Endothelial cell of hepatic sinusoid (primary cell): ENCODE measurements around the gene ZNF277.

Experiments
- in situ Hi-C: cut with HindIII; loops from 2 replicates; pipeline ENCODE4 v1.10.0; 2017; ENCODE audit warnings: low sequenced_read_pairs

The ZNF277 gene

GRCh38 chr7:112206991-112207592, 597 bp downstream of the ZNF277 start:
- in situ Hi-C loops: no loop called here

DNA sequence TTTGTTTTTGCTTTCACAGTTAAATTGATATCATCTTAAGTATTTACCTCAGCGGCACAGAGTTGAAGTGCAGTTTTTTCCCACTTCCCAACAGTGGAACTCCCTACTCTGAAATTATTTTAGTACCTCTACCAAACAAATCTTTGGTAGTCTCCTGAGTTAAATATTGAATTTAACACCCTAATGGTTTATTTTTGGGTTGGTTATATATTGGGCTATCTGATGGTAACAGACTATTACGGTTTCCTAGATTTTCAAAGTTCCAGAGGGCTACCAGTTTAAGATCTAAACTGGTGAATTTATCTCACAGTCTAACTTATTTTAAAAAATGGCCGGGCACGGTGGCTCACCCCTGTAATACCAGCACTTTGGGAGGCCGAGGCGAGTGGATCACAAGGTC, 1.3 kb downstream of the ZNF277 start:
- in situ Hi-C loops: no loop called here

DNA sequence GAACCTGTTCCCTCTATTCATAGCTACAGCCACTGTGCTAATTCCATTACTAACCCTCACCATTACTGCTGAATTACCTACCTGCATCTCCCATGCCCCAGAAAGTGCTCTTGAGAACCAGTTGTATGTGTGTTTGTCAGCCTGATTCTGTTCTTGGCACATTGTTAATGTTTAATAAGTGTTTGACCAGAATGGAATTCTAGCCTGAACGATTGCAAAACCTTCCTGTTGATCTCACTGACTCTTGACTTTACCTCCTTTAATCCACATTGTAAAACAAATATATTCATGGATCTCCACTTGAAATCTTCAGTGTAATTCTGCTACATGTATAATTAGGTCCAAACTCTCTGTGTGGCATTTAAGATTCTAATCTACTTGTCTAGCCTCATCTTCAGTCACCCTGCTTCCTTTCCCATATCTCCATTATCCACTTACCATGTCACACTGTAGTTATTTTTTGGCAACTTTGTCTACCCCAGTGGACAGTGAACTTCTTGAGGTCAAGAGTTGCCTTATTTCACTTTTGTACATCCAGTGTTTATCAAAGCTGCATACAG, 4.9 kb downstream of the ZNF277 start:
- in situ Hi-C loops: loop anchor here (5.0 kb wide), 1 partner anchor 51 kb away; no protein-coding TSS in a partner anchor

- in situ Hi-C loops: loop anchor here (5.0 kb wide), 1 partner anchor 50 kb away; no protein-coding TSS in a partner anchor
Measured at GRCh38 chr7:112212571-112212970, 6.1 kb downstream of the ZNF277 start.

GRCh38 chr7:112213735-112214134, 7.2 kb downstream of the ZNF277 start:
- in situ Hi-C loops: loop anchor here (5.0 kb wide), 1 partner anchor 49 kb away; no protein-coding TSS in a partner anchor

- in situ Hi-C loops: loop anchor here (5.0 kb wide), 1 partner anchor 48 kb away; no protein-coding TSS in a partner anchor
Measured at GRCh38 chr7:112214268-112214667, 7.8 kb downstream of the ZNF277 start.

DNA sequence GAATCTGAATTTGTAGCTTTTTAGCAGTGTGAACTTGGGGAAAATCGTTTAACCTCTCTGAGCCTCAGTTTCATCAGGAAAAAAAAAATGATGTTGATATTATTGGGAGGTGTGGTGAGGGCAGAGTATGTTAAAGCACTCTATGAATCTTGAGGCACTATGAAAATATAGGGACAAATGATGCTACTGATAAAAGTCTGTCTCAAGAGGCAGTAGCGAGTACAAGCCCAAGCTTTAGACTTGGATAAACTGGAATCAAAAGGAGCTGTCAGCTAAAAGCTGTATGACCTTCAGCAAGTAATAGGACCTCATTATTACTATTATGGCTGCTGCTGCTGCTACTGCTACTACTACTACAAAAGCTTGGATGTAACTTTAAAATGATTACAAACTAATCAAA, 8.4 kb downstream of the ZNF277 start:
- in situ Hi-C loops: loop anchor here (5.0 kb wide), 1 partner anchor 47 kb away; no protein-coding TSS in a partner anchor

DNA sequence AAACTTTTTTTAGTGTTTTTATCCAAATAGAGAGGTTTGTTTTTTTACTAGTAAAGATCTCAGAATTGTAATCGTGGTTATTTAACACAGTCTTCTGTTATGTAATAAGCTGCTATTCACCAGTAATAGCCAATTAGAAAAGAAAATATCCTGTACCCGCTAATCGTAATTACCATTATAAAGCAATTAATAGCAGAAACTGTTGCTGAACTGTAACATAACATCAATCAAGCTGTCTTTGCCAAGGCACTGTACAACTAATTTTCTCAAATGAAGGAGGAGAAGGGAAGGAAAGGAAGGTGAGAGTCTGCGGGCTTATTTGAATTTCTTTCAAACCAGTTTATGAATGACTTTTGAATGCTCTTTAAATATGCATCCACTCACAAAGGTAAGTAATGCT, 9.3 kb downstream of the ZNF277 start:
- in situ Hi-C loops: no loop called here

- in situ Hi-C loops: no loop called here
Measured at GRCh38 chr7:112220877-112221434, 14.5 kb downstream of the ZNF277 start.

DNA sequence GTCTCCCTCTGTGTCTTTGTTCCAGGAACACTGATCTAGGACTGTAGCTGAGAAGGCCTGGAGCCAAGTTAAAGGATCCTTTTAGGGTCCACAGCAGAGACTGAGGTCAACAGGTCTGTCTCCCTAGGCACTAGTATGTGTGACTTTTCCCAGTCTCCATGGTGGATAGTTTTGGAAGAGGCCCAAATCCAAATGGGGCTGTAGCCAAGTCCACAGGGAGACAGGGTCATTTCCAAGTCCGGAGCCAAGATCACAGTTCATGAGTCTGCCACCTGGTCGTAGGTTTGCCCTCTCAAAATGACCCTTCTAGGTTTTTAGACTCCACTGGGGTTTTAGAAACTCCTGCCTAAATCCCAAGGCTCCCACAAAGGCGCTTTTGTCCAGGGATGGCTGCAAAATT, 16.8 kb downstream of the ZNF277 start:
- in situ Hi-C loops: no loop called here

DNA sequence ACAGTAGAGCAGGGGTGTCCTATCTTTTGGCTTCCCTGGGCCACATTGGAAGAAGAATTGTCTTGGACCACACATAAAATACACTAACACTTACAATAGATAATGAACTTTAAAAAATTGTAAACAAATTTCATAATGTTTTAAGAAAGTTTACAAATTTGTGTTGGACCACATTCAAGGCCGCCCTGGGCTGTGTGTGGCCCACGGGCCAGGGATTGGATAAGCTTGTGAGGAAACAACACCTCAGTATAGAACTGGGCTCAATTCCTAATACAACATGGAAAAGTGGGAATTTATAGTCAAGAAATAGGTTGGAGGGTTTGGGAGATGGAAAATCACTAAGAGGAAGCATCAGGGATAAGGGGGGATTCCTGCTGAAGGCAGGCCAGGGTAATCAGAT, 17.7 kb downstream of the ZNF277 start:
- in situ Hi-C loops: no loop called here

GRCh38 chr7:112225006-112225405, 18.5 kb downstream of the ZNF277 start:
- in situ Hi-C loops: no loop called here

DNA sequence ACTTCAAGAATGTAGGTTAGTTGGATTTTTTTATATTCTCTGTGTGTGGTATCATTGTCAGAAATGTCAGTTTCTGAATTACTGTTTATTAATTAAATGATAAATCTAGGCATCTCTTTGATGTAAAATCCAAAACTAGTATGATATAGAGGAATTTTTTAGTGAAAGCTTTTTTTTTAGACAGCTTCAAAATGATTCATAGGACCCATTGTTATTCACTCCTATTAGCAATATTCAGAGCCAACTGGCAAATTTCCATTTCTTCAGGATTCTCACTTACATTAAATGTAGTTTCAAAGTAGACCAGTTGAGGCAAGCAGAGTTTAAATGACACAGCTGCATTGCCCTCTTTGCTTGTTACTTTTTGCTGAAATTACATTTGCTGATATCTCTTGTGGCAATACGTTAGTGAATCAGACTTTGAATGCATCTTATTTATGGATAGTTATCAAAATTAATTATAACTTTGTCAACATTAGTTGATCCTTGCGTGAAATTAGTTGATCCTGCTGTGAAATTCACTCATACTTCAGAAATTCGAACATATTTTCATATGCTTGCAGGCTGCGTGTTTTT, 20.3 kb downstream of the ZNF277 start:
- in situ Hi-C loops: no loop called here

- in situ Hi-C loops: no loop called here
Measured at GRCh38 chr7:112228632-112229031, 22.1 kb downstream of the ZNF277 start.

GRCh38 chr7:112232212-112232978, 25.9 kb downstream of the ZNF277 start:
- in situ Hi-C loops: no loop called here

- in situ Hi-C loops: no loop called here
Measured at GRCh38 chr7:112233048-112233697, 26.7 kb downstream of the ZNF277 start.

- in situ Hi-C loops: no loop called here
Measured at GRCh38 chr7:112234147-112234546, 27.7 kb downstream of the ZNF277 start.

DNA sequence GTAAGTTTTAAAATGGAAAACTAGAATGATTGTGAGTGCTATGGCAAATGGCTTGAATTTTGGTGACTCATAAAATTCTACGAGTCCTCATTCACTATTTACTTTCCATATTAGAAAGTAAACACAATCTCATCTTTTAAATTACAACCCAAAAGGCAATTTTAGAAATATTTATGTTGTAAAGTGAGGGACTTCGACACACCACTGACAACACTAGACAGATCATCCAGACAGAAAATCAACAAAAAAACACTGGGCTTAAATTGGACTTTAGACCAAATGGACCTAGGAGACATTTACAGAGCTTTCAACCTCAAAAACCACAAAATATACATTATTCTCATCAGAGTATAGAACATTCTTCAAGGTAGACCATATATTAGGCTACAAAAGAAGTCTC, 30.1 kb downstream of the ZNF277 start:
- in situ Hi-C loops: no loop called here

GRCh38 chr7:112238330-112238729, 31.8 kb downstream of the ZNF277 start:
- in situ Hi-C loops: no loop called here

DNA sequence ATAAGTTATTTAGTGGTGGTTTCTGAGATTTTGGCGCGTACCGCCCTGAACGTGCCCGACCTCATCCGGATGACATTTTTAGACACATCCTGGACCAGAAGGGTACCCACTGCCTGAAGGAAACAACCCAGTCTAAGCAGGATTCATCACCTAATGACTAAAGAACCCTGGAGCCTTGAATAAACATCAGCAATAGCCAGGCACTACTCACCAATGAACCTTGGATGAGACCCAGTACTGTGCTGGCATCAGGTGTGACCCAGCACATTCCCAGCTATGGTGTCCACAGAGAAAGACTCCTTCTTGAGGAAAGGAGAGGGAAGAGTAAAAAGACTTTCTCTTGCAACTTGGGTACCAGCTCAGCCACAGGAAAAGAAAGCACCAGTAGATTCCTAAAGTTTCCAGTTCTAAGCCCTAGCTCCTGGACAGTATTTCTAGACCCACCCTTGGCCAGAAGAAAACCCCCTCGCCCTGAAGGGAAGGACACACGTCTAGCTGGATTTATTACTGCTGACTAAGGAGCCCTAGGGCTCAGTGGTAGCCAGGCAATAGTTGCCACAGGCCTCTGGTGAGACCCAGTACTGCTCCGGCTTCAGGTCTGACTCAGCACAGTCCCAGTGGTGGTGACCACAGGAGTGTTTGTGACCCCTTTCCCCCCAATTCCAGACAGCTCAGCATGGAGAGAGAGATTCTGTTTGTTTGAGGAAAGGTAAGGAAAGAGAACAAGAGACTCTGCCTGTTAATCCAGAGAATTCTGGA, 32.5 kb downstream of the ZNF277 start:
- in situ Hi-C loops: no loop called here
